Gastroesophageal sphincter (tissue), 3 donors: ENCODE data around the gene IQSEC1.

Source experiments
- CTCF ChIP-seq, 4 experiments: fragments of 200-600 bp in 2 of 4; fragments of 450-650 bp in 2 of 4; sonication (generic) in 1 of 4; IDR thresholded peaks; one replicate each; pipeline ENCODE4 v1.5.1; 2017 to 2019; ENCODE audit warnings: antibody characterized with exemption in 4 of 4, mild to moderate bottlenecking in 2 of 4, moderate library complexity in 2 of 4
- EP300 ChIP-seq: sonication (generic); formaldehyde crosslinking; IDR thresholded peaks from one replicate; pipeline ENCODE4 v1.6.1; 2017; ENCODE audit warnings: antibody characterized with exemption, mild to moderate bottlenecking
- POLR2A ChIP-seq, 2 donors: fragments of 450-650 bp; IDR thresholded peaks; one replicate each; pipeline ENCODE4 v1.6.1; 2017; ENCODE audit warnings: antibody characterized with exemption in 2 of 2, mild to moderate bottlenecking in 2 of 2, moderate library complexity in 1 of 2

GRCh38 chr3:12890610-12891390 lies 182.4 kb downstream of the IQSEC1 start:
- TF ChIP-seq POLR2A (IDR thresholded peaks at IDR 0.05) (no peak), CTCF (IDR thresholded peaks at IDR 0.05) (no peak), EP300 (no peak)
